Measurements from ENCODE around the gene HES2. TPM values are rescaled to one million over a fixed set of nuclear protein-coding genes. Genes with fewer than 3 reads are reported as not detected.
"Not testable (repeated sequence)": the region's sequence is repeated elsewhere in the genome, so short reads cannot be mapped to it uniquely, and the experiment has no call there.

The HES2 gene
- total RNA-seq, 1 experiment from 2014 or later, result not detected

GRCh38 chr1:6443339-6444115, 23.8 kb upstream of the HES2 start:
- Histone ChIP-seq H3K4me3 (ENCODE audit: low read length) (no peak overlapping the region), H3K27me3 (ENCODE audit: low read length) (no peaks in the 10 kb centered on the region), H2AFZ (ENCODE audit: low read length) (no peak overlapping the region), H3K9me2 (replicated peaks; ENCODE audit: insufficient read depth, low read length) (no peaks in the 10 kb centered on the region), H4K20me1 (ENCODE audit: insufficient read depth, low read depth, low read length) (0 out of 2 replicates have a peak, but pooled peaks cover under 1% of the 10 kb centered on the region), H3K36me3 (ENCODE audit: insufficient read depth, low read length) (no peaks in the 10 kb centered on the region), H3K9me3 (ENCODE audit: low read length) (no peaks in the 10 kb centered on the region), H3K79me2 (ENCODE audit: low read length) (no peaks in the 10 kb centered on the region), H3K9ac (ENCODE audit: low read length) (no peak overlapping the region), H3K4me1 (ENCODE audit: low read length) (peaks cover 16% of the 10 kb centered on the region), H3K4me2 (ENCODE audit: low read depth, low read length, poor library complexity, severe bottlenecking) (no peak overlapping the region), H3K27ac (ENCODE audit: low read length) (no peak overlapping the region)
- DNase-seq, result no peak

GRCh38 chr1:6441586-6441985, 21.9 kb upstream of the HES2 start:
- Histone ChIP-seq H4K20me1 (ENCODE audit: insufficient read depth, low read depth, low read length) (0 out of 2 replicates have a peak, but pooled peaks cover 5% of the 10 kb centered on the region), H3K79me2 (ENCODE audit: low read length) (no peaks in the 10 kb centered on the region), H3K27ac (ENCODE audit: low read length) (no peak overlapping the region), H3K9me2 (replicated peaks; ENCODE audit: insufficient read depth, low read length) (no peaks in the 10 kb centered on the region), H3K36me3 (ENCODE audit: insufficient read depth, low read length) (no peaks in the 10 kb centered on the region), H3K9me3 (ENCODE audit: low read length) (no peaks in the 10 kb centered on the region), H3K4me1 (ENCODE audit: low read length) (peaks cover 3% of the 10 kb centered on the region; the same call in 1 of the 2 replicates), H3K4me2 (ENCODE audit: low read depth, low read length, poor library complexity, severe bottlenecking) (no peak overlapping the region), H3K4me3 (ENCODE audit: low read length) (no peak overlapping the region), H2AFZ (ENCODE audit: low read length) (no peak overlapping the region), H3K9ac (ENCODE audit: low read length) (no peak overlapping the region), H3K27me3 (ENCODE audit: low read length) (no peaks in the 10 kb centered on the region)
- DNase-seq, result no peak

- H3K79me2 ChIP-seq (ENCODE audit: low read length), result no peaks in the 10 kb centered on the region
- H3K27ac ChIP-seq (ENCODE audit: low read length), result no peak overlapping the region
- H3K4me1 ChIP-seq (ENCODE audit: low read length), result peaks cover 3% of the 10 kb centered on the region; the same call in 1 of the 2 replicates
- no peak overlapping the region for H3K9ac ChIP-seq (ENCODE audit: low read length)
- H3K4me3 ChIP-seq (ENCODE audit: low read length), result no peak overlapping the region
- 0 out of 2 replicates have a peak, but pooled peaks cover 5% of the 10 kb centered on the region for H4K20me1 ChIP-seq (ENCODE audit: insufficient read depth, low read depth, low read length)
- DNase-seq, result no peak
- H3K27me3 ChIP-seq (ENCODE audit: low read length), result no peaks in the 10 kb centered on the region
- no peak overlapping the region for H2AFZ ChIP-seq (ENCODE audit: low read length)
- H3K9me2 ChIP-seq (replicated peaks; ENCODE audit: insufficient read depth, low read length), result no peaks in the 10 kb centered on the region
- H3K36me3 ChIP-seq (ENCODE audit: insufficient read depth, low read length), result no peaks in the 10 kb centered on the region
- no peaks in the 10 kb centered on the region for H3K9me3 ChIP-seq (ENCODE audit: low read length)
- H3K4me2 ChIP-seq (ENCODE audit: low read depth, low read length, poor library complexity, severe bottlenecking), result no peak overlapping the region
Observed at GRCh38 chr1:6440198-6441126, 20.7 kb upstream of the HES2 start.

GRCh38 chr1:6438047-6438525, 18.4 kb upstream of the HES2 start:
- no peak overlapping the region for H3K9ac ChIP-seq (ENCODE audit: low read length)
- no peaks in the 10 kb centered on the region for H3K9me3 ChIP-seq (ENCODE audit: low read length)
- no peak overlapping the region for H3K4me2 ChIP-seq (ENCODE audit: low read depth, low read length, poor library complexity, severe bottlenecking)
- no peaks in the 10 kb centered on the region for H3K36me3 ChIP-seq (ENCODE audit: insufficient read depth, low read length)
- H3K27ac ChIP-seq (ENCODE audit: low read length), result no peak overlapping the region
- DNase-seq, result peak; percentile 88
- no peaks in the 10 kb centered on the region for H3K9me2 ChIP-seq (replicated peaks; ENCODE audit: insufficient read depth, low read length)
- peaks cover 3% of the 10 kb centered on the region; the same call in 1 of the 2 replicates for H3K4me1 ChIP-seq (ENCODE audit: low read length)
- H2AFZ ChIP-seq (ENCODE audit: low read length), result no peak overlapping the region
- no peaks in the 10 kb centered on the region for H3K27me3 ChIP-seq (ENCODE audit: low read length)
- no peaks in the 10 kb centered on the region for H3K79me2 ChIP-seq (ENCODE audit: low read length)
- H3K4me3 ChIP-seq (ENCODE audit: low read length), result no peak overlapping the region
- H4K20me1 ChIP-seq (ENCODE audit: insufficient read depth, low read depth, low read length), result 0 out of 2 replicates have a peak, but pooled peaks cover 5% of the 10 kb centered on the region

- H4K20me1 ChIP-seq (ENCODE audit: insufficient read depth, low read depth, low read length); H3K36me3 ChIP-seq (ENCODE audit: insufficient read depth, low read length); H3K27me3 ChIP-seq (ENCODE audit: low read length); H3K9ac ChIP-seq (ENCODE audit: low read length); H3K4me2 ChIP-seq (ENCODE audit: low read depth, low read length, poor library complexity, severe bottlenecking); H2AFZ ChIP-seq (ENCODE audit: low read length); H3K27ac ChIP-seq (ENCODE audit: low read length); H3K4me3 ChIP-seq (ENCODE audit: low read length); H3K9me3 ChIP-seq (ENCODE audit: low read length); H3K9me2 ChIP-seq (replicated peaks; ENCODE audit: insufficient read depth, low read length); H3K79me2 ChIP-seq (ENCODE audit: low read length); H3K4me1 ChIP-seq (ENCODE audit: low read length): not testable (repeated sequence)
- peak; percentile 53 for DNase-seq
Observed at GRCh38 chr1:6437012-6437700, 17.4 kb upstream of the HES2 start.

GRCh38 chr1:6436277-6436676, 16.6 kb upstream of the HES2 start:
- H3K4me3 ChIP-seq (ENCODE audit: low read length); H3K79me2 ChIP-seq (ENCODE audit: low read length); H3K4me2 ChIP-seq (ENCODE audit: low read depth, low read length, poor library complexity, severe bottlenecking); H3K27ac ChIP-seq (ENCODE audit: low read length); H3K9me3 ChIP-seq (ENCODE audit: low read length); H2AFZ ChIP-seq (ENCODE audit: low read length); H3K9ac ChIP-seq (ENCODE audit: low read length); H4K20me1 ChIP-seq (ENCODE audit: insufficient read depth, low read depth, low read length); H3K27me3 ChIP-seq (ENCODE audit: low read length); H3K36me3 ChIP-seq (ENCODE audit: insufficient read depth, low read length); DNase-seq; H3K9me2 ChIP-seq (replicated peaks; ENCODE audit: insufficient read depth, low read length); H3K4me1 ChIP-seq (ENCODE audit: low read length): not testable (repeated sequence)

- DNase-seq, result no peak
- Histone ChIP-seq H3K36me3 (ENCODE audit: insufficient read depth, low read length) (no peaks in the 10 kb centered on the region), H3K4me2 (ENCODE audit: low read depth, low read length, poor library complexity, severe bottlenecking) (no peak overlapping the region), H4K20me1 (ENCODE audit: insufficient read depth, low read depth, low read length) (0 out of 2 replicates have a peak, but pooled peaks cover 5% of the 10 kb centered on the region), H3K27me3 (ENCODE audit: low read length) (no peaks in the 10 kb centered on the region), H3K79me2 (ENCODE audit: low read length) (no peaks in the 10 kb centered on the region), H2AFZ (ENCODE audit: low read length) (no peak overlapping the region), H3K9me2 (replicated peaks; ENCODE audit: insufficient read depth, low read length) (no peaks in the 10 kb centered on the region), H3K27ac (ENCODE audit: low read length) (no peak overlapping the region), H3K9me3 (ENCODE audit: low read length) (no peaks in the 10 kb centered on the region), H3K4me1 (ENCODE audit: low read length) (peaks cover 3% of the 10 kb centered on the region; the same call in 1 of the 2 replicates), H3K4me3 (ENCODE audit: low read length) (no peak overlapping the region), H3K9ac (ENCODE audit: low read length) (no peak overlapping the region)
Observed at GRCh38 chr1:6435547-6435946, 15.8 kb upstream of the HES2 start.

All from Karpas-422 (cell line).